Measurements from ENCODE around the gene PRKCE. TPM values are rescaled to one million over a fixed set of nuclear protein-coding genes. Genes with fewer than 3 reads are reported as not detected.

Gene PRKCE
- total and polyA plus RNA-seq, 4 donors, result 2.5 to 38.6 (median 5.8) TPM

DNA sequence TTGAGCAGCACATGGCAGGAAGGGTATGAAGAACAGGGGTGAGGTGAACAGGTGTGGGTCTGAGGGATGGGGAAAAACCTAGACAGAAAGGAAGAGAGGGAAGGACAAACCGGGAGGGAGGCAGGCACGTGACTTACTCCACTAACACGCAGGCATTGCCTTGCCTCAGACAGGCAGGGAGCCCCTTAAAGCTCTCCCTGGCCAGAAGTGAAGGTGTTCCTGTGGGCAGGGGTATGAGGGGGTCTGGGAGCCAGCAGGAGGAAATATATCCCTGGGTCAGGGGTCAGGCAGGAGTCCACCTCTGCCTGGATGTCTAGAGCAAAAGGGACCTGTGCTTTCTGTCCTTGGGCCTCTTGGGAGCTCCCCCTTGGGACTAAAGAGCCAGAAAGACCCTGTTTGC lies 510.4 kb downstream of the PRKCE start:
- H3K9me3 ChIP-seq (ENCODE audit: control insufficient read depth in 4 of 4, low read length in 3 of 4), result no peaks in the 10 kb centered on the region
- TF ChIP-seq, protein P1, sequence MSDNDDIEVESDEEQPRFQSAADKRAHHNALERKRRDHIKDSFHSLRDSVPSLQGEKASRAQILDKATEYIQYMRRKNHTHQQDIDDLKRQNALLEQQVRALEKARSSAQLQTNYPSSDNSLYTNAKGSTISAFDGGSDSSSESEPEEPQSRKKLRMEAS (IDR thresholded peaks at IDR 0.05), result no peak
- TF ChIP-seq SP1 (IDR thresholded peaks at IDR 0.05), result no peak
- TF ChIP-seq JUND (IDR thresholded peaks at IDR 0.05), result no peak
- no peak for TF ChIP-seq FOXA2 (IDR thresholded peaks at IDR 0.05)
- TF ChIP-seq, protein P2, sequence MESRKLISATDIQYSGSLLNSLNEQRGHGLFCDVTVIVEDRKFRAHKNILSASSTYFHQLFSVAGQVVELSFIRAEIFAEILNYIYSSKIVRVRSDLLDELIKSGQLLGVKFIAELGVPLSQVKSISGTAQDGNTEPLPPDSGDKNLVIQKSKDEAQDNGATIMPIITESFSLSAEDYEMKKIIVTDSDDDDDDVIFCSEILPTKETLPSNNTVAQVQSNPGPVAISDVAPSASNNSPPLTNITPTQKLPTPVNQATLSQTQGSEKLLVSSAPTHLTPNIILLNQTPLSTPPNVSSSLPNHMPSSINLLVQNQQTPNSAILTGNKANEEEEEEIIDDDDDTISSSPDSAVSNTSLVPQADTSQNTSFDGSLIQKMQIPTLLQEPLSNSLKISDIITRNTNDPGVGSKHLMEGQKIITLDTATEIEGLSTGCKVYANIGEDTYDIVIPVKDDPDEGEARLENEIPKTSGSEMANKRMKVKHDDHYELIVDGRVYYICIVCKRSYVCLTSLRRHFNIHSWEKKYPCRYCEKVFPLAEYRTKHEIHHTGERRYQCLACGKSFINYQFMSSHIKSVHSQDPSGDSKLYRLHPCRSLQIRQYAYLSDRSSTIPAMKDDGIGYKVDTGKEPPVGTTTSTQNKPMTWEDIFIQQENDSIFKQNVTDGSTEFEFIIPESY (IDR thresholded peaks at IDR 0.05), result no peak
- no peak for TF ChIP-seq HNF4G (IDR thresholded peaks at IDR 0.05)
- TF ChIP-seq HNF4A (conservative IDR thresholded peaks at IDR 0.05), result no peak
- no peak for TF ChIP-seq YY1 (IDR thresholded peaks at IDR 0.05)
- TF ChIP-seq RAD21 (IDR thresholded peaks at IDR 0.05), result no peak
- TF ChIP-seq FOXA1 (IDR thresholded peaks at IDR 0.05), result no peak
- TF ChIP-seq, protein P3, sequence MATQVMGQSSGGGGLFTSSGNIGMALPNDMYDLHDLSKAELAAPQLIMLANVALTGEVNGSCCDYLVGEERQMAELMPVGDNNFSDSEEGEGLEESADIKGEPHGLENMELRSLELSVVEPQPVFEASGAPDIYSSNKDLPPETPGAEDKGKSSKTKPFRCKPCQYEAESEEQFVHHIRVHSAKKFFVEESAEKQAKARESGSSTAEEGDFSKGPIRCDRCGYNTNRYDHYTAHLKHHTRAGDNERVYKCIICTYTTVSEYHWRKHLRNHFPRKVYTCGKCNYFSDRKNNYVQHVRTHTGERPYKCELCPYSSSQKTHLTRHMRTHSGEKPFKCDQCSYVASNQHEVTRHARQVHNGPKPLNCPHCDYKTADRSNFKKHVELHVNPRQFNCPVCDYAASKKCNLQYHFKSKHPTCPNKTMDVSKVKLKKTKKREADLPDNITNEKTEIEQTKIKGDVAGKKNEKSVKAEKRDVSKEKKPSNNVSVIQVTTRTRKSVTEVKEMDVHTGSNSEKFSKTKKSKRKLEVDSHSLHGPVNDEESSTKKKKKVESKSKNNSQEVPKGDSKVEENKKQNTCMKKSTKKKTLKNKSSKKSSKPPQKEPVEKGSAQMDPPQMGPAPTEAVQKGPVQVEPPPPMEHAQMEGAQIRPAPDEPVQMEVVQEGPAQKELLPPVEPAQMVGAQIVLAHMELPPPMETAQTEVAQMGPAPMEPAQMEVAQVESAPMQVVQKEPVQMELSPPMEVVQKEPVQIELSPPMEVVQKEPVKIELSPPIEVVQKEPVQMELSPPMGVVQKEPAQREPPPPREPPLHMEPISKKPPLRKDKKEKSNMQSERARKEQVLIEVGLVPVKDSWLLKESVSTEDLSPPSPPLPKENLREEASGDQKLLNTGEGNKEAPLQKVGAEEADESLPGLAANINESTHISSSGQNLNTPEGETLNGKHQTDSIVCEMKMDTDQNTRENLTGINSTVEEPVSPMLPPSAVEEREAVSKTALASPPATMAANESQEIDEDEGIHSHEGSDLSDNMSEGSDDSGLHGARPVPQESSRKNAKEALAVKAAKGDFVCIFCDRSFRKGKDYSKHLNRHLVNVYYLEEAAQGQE (IDR thresholded peaks at IDR 0.05), result no peak
- no peak for TF ChIP-seq GABPA (IDR thresholded peaks at IDR 0.05 in 1 of 2, conservative IDR thresholded peaks at IDR 0.05 in 1 of 2)
- no peak for TF ChIP-seq NR2F2 (IDR thresholded peaks at IDR 0.05)
- TF ChIP-seq, protein P4, sequence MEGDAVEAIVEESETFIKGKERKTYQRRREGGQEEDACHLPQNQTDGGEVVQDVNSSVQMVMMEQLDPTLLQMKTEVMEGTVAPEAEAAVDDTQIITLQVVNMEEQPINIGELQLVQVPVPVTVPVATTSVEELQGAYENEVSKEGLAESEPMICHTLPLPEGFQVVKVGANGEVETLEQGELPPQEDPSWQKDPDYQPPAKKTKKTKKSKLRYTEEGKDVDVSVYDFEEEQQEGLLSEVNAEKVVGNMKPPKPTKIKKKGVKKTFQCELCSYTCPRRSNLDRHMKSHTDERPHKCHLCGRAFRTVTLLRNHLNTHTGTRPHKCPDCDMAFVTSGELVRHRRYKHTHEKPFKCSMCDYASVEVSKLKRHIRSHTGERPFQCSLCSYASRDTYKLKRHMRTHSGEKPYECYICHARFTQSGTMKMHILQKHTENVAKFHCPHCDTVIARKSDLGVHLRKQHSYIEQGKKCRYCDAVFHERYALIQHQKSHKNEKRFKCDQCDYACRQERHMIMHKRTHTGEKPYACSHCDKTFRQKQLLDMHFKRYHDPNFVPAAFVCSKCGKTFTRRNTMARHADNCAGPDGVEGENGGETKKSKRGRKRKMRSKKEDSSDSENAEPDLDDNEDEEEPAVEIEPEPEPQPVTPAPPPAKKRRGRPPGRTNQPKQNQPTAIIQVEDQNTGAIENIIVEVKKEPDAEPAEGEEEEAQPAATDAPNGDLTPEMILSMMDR (IDR thresholded peaks at IDR 0.05; ENCODE audit: low read depth, low read length, missing input control), result no peak
- TF ChIP-seq EGR1 (IDR thresholded peaks at IDR 0.05; ENCODE audit: low read depth in 2 of 2), result no peak
- no peak for TF ChIP-seq TAF1 (conservative IDR thresholded peaks at IDR 0.05)
- TF ChIP-seq, protein P5, sequence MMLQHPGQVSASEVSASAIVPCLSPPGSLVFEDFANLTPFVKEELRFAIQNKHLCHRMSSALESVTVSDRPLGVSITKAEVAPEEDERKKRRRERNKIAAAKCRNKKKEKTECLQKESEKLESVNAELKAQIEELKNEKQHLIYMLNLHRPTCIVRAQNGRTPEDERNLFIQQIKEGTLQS (IDR thresholded peaks at IDR 0.05), result no peak
- no peak for TF ChIP-seq RXRA (IDR thresholded peaks at IDR 0.05)
- 97% methylated on average over 3 of the region's 3 CpGs for WGBS
- H3K27ac ChIP-seq (ENCODE audit: low read depth in 1 of 2, low read length in 2 of 2), result no peak overlapping the region
- no peak overlapping the region for H3K4me3 ChIP-seq (ENCODE audit: low read depth in 1 of 3, low read length in 3 of 3)
- peaks cover 0 to 37% (median 6%) of the 10 kb centered on the region in 4 donors for H3K36me3 ChIP-seq (ENCODE audit: control insufficient read depth in 4 of 4, insufficient read depth in 3 of 4, low read depth in 1 of 4, low read length in 3 of 4)
- H3K9ac ChIP-seq (ENCODE audit: low read depth in 1 of 2, low read length in 2 of 2), result no peak overlapping the region
- no peaks in the 10 kb centered on the region for H3K4me1 ChIP-seq (ENCODE audit: control insufficient read depth in 4 of 4, insufficient read depth in 4 of 4, low read length in 3 of 4)
- H3K27me3 ChIP-seq (ENCODE audit: control insufficient read depth in 4 of 4, insufficient read depth in 4 of 4, low read length in 3 of 4), result no peaks in the 10 kb centered on the region
- no peak for DNase-seq (ENCODE audit: low spot score)

Measured in liver (tissue), 9 donors.